Measurements from ENCODE around the gene CRLF1. TPM values are rescaled to one million over a fixed set of nuclear protein-coding genes. Genes with fewer than 3 reads are reported as not detected.

The CRLF1 gene
- total RNA-seq, 1 experiment from 2014 or later = not detected

DNA sequence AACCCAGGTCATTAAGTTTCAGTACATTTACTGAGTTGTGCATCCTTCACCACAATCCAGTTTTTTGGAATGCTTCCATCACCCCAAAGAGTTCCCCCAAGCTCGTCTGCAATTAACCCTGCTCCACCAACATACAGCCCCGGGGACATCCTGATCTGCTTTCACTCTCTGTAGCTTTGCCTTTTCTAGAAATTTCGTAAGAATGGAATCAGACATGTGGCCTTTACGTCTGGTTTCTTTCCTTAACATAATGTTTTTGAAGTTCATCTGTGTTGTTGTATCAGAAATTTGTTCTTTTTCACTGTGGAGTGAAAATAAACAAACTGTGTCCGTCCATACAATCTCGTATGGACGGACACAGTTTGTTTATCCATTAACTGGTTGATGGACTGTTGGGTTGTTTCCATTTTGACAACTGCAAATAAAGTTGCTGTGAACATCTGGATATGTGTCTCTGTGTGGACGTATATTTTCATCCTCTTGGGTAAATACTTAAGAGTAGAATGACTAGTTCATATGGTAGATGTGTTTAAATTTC, 33.2 kb upstream of the CRLF1 start:
- DNase-seq = no peak
- no peaks in the 10 kb centered on the region for H3K27me3 ChIP-seq (ENCODE audit: low read length)
- peaks cover 15% of the 10 kb centered on the region; the same call in 1 of the 2 replicates for H3K79me2 ChIP-seq (ENCODE audit: low read length)
- H2AFZ ChIP-seq (ENCODE audit: low read length) = no peak overlapping the region
- H3K4me3 ChIP-seq (ENCODE audit: low read length) = no peak overlapping the region
- H3K9me3 ChIP-seq (ENCODE audit: low read length) = no peaks in the 10 kb centered on the region
- no peak overlapping the region for H3K27ac ChIP-seq (ENCODE audit: low read length)
- H3K9me2 ChIP-seq (replicated peaks; ENCODE audit: insufficient read depth, low read length) = no peaks in the 10 kb centered on the region
- peaks cover 10% of the 10 kb centered on the region for H4K20me1 ChIP-seq (ENCODE audit: insufficient read depth, low read depth, low read length)
- peaks cover 16% of the 10 kb centered on the region for H3K4me1 ChIP-seq (ENCODE audit: low read length)
- H3K9ac ChIP-seq (ENCODE audit: low read length) = no peak overlapping the region
- H3K36me3 ChIP-seq (ENCODE audit: insufficient read depth, low read length) = no peaks in the 10 kb centered on the region
- H3K4me2 ChIP-seq (ENCODE audit: low read depth, low read length, poor library complexity, severe bottlenecking) = no peak overlapping the region

DNA sequence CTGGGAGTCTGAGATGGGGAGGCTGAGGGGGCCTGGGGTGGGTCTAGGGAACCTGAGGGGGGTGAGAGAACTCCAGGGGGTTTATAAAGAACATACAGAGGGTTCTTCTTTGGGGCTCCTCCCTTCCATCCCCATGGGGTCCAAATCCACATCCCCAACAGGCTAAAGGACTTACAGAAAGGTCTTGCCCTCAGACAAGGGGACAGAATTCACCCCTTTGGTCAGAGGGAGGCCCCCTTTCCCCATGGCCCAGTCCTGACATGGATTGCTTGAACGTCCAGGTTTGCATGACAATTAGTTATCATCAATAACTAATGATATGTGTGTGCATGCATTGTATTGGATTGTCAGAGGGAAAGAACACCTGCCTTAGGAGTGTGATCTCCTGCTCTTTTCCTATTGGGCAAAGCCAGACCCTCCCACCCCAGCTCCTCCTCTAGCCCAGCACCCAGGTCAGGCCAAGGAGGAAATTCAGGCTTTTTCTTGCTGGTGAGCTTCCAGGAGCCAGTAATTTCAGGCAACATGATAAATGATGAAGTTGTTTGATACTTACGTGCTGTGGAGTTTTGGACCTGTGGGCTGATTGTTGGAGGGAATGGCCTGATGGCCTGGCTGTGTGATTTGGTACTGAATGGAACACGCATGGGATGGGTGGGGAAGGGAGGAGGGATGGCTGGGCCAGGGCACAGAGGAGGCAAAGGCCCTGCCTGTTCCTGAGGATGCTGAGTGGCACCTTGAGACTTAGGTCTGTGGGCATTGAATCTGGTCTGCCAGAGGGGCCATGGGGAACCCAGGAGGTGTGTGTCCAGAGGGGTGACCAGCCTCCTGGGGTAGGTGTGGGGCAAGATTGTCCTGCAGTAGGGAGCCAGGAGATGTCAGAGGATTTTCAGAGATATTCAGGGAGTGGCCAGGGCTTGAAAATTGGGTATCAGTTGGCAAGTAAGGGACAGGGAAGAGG, 31.4 kb upstream of the CRLF1 start:
- peaks cover 15% of the 10 kb centered on the region; the same call in 1 of the 2 replicates for H3K79me2 ChIP-seq (ENCODE audit: low read length)
- no peak overlapping the region for H3K27ac ChIP-seq (ENCODE audit: low read length)
- peak overlapping the region; percentile 91 for H3K9ac ChIP-seq (ENCODE audit: low read length)
- no peak overlapping the region for H2AFZ ChIP-seq (ENCODE audit: low read length)
- peak overlapping the region; percentile 91 for H3K4me2 ChIP-seq (ENCODE audit: low read depth, low read length, poor library complexity, severe bottlenecking)
- H3K36me3 ChIP-seq (ENCODE audit: insufficient read depth, low read length) = no peaks in the 10 kb centered on the region
- no peaks in the 10 kb centered on the region for H3K9me3 ChIP-seq (ENCODE audit: low read length)
- peak; percentile 58 for DNase-seq
- H3K4me3 ChIP-seq (ENCODE audit: low read length) = peak overlapping the region; percentile 92
- H4K20me1 ChIP-seq (ENCODE audit: insufficient read depth, low read depth, low read length) = no peaks in the 10 kb centered on the region; the same call in 1 of the 2 replicates
- H3K9me2 ChIP-seq (replicated peaks; ENCODE audit: insufficient read depth, low read length) = no peaks in the 10 kb centered on the region
- H3K4me1 ChIP-seq (ENCODE audit: low read length) = peaks cover 16% of the 10 kb centered on the region
- no peaks in the 10 kb centered on the region for H3K27me3 ChIP-seq (ENCODE audit: low read length)

DNA sequence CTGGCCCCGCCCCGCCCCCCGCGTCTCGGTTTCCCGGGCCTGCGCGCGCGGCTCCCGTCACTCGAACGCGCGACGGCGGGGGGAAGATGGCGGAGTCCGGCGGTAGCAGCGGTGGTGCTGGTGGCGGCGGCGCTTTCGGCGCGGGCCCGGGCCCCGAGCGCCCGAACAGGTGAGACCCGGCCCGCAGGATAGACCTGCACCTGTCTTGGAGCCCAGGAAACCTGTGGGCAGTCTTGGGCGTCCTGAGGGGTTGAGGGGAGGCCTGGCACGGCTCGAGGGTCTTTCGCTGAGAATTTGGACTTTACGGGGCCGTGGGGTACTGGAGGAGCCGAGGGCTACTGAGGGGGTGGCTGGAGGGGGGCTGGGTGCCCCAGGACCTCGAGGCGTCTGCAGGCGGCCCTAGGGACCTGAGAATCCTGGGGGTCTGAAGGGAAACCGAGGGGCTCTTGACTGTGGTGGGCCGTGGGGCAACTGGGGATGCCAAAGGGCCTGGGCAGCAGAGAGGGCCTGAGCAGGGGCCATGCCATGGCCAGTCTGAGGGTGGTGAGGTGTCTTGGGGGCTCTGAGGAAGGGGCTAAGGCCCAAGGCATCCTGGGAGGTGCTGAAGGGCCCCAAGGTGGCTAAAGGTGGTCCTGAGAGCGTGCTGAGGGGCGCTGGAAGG, 30.5 kb upstream of the CRLF1 start, which contains the start of gene KLHL26:
KLHL26 (plus strand) TSS at position 60 of the 661 bp plus-strand sequence; CDS start at position 87, 27 bp downstream.
- Histone ChIP-seq H3K36me3 (ENCODE audit: insufficient read depth, low read length) (no peaks in the 10 kb centered on the region), H3K27ac (ENCODE audit: low read length) (no peak within 1 kb of the TSS), H3K9me2 (replicated peaks; ENCODE audit: insufficient read depth, low read length) (no peaks in the 10 kb centered on the region), H3K27me3 (ENCODE audit: low read length) (no peaks in the 10 kb centered on the region), H4K20me1 (ENCODE audit: insufficient read depth, low read depth, low read length) (no peaks in the 10 kb centered on the region; the same call in 1 of the 2 replicates), H3K4me1 (ENCODE audit: low read length) (peaks cover 16% of the 10 kb centered on the region), H3K4me3 (ENCODE audit: low read length) (peak within 1 kb of the TSS; percentile 92), H3K4me2 (ENCODE audit: low read depth, low read length, poor library complexity, severe bottlenecking) (peak within 1 kb of the TSS; percentile 91), H3K79me2 (ENCODE audit: low read length) (peaks cover 15% of the 10 kb centered on the region; the same call in 1 of the 2 replicates), H2AFZ (ENCODE audit: low read length) (peak within 1 kb of the TSS; percentile 85; the same call in 1 of the 2 replicates), H3K9me3 (ENCODE audit: low read length) (no peaks in the 10 kb centered on the region), H3K9ac (ENCODE audit: low read length) (peak within 1 kb of the TSS; percentile 91)
- DNase-seq = no peak

DNA sequence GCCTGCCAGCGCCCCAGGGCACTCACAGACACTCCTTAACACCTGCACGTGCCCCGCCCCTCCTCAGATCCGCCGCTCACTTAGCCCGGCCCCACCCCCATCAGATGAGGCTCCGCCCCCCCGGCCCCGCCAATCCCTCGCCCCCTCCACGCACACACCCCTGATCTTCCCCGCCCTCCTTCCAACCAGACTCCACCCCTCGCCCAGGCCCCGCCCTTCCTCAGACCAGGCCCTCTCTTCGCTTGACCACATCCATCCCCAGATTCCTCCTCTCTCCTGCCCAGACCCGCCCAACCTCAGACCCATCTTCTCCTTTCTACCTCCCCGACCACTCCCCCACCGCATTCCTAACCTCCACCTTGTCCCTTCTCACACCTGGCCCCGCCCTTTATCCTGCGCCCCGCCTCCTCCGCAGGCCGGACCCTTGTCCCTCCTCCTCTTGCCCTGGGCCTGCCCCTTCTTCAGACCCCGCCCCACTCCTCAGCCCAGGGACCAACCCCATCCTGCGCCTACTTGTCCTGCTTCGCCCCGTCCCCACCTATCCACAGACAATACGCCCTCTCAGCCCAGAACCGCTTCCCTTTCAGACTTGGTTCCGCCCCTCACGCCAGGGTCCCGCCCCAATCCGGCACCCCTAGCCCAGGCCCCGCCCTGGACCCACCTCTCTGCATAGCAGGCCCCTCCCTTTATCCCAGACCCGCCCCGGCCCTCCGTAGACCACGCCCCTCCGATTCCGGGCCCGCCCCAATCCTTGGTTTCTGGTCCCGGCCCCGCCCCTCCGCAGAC, 29.8 kb upstream of the CRLF1 start:
- H3K9me2 ChIP-seq (replicated peaks; ENCODE audit: insufficient read depth, low read length) = no peaks in the 10 kb centered on the region
- H3K36me3 ChIP-seq (ENCODE audit: insufficient read depth, low read length) = no peaks in the 10 kb centered on the region
- H3K4me2 ChIP-seq (ENCODE audit: low read depth, low read length, poor library complexity, severe bottlenecking) = peak overlapping the region; percentile 91
- peak overlapping the region; percentile 85; the same call in 1 of the 2 replicates for H2AFZ ChIP-seq (ENCODE audit: low read length)
- no peaks in the 10 kb centered on the region; the same call in 1 of the 2 replicates for H4K20me1 ChIP-seq (ENCODE audit: insufficient read depth, low read depth, low read length)
- peak; percentile 99 for DNase-seq
- peak overlapping the region; percentile 91 for H3K9ac ChIP-seq (ENCODE audit: low read length)
- H3K79me2 ChIP-seq (ENCODE audit: low read length) = peaks cover 15% of the 10 kb centered on the region; the same call in 1 of the 2 replicates
- H3K4me3 ChIP-seq (ENCODE audit: low read length) = peak overlapping the region; percentile 92
- H3K9me3 ChIP-seq (ENCODE audit: low read length) = no peaks in the 10 kb centered on the region
- no peaks in the 10 kb centered on the region for H3K27me3 ChIP-seq (ENCODE audit: low read length)
- no peak overlapping the region for H3K27ac ChIP-seq (ENCODE audit: low read length)
- H3K4me1 ChIP-seq (ENCODE audit: low read length) = peaks cover 16% of the 10 kb centered on the region

DNA sequence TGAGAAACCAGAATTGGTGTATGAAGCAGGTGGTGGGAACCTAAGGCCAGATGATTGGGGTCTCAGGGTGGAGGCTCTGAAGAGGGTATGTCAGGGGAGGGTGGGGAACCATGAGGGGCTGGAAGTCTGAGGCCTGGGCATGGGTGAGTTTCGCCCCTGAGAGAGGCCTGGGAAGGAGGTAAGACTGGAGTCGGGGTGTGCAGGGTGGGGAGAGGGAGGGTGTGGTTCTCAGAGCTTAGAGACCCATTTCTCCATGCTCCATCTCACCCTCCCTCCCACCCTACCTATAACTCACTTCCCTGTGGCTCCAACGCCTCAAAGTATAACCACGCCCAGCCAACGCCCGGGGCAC, 29.2 kb upstream of the CRLF1 start:
- no peaks in the 10 kb centered on the region for H3K27me3 ChIP-seq (ENCODE audit: low read length)
- H3K27ac ChIP-seq (ENCODE audit: low read length) = no peak overlapping the region
- H3K9ac ChIP-seq (ENCODE audit: low read length) = no peak overlapping the region
- H3K79me2 ChIP-seq (ENCODE audit: low read length) = peaks cover 15% of the 10 kb centered on the region; the same call in 1 of the 2 replicates
- H3K4me3 ChIP-seq (ENCODE audit: low read length) = no peak overlapping the region
- no peak for DNase-seq
- H3K4me2 ChIP-seq (ENCODE audit: low read depth, low read length, poor library complexity, severe bottlenecking) = no peak overlapping the region
- H3K9me3 ChIP-seq (ENCODE audit: low read length) = no peaks in the 10 kb centered on the region
- no peaks in the 10 kb centered on the region for H3K9me2 ChIP-seq (replicated peaks; ENCODE audit: insufficient read depth, low read length)
- H4K20me1 ChIP-seq (ENCODE audit: insufficient read depth, low read depth, low read length) = no peaks in the 10 kb centered on the region; the same call in 1 of the 2 replicates
- H2AFZ ChIP-seq (ENCODE audit: low read length) = no peak overlapping the region
- H3K36me3 ChIP-seq (ENCODE audit: insufficient read depth, low read length) = no peaks in the 10 kb centered on the region
- peaks cover 16% of the 10 kb centered on the region for H3K4me1 ChIP-seq (ENCODE audit: low read length)

DNA sequence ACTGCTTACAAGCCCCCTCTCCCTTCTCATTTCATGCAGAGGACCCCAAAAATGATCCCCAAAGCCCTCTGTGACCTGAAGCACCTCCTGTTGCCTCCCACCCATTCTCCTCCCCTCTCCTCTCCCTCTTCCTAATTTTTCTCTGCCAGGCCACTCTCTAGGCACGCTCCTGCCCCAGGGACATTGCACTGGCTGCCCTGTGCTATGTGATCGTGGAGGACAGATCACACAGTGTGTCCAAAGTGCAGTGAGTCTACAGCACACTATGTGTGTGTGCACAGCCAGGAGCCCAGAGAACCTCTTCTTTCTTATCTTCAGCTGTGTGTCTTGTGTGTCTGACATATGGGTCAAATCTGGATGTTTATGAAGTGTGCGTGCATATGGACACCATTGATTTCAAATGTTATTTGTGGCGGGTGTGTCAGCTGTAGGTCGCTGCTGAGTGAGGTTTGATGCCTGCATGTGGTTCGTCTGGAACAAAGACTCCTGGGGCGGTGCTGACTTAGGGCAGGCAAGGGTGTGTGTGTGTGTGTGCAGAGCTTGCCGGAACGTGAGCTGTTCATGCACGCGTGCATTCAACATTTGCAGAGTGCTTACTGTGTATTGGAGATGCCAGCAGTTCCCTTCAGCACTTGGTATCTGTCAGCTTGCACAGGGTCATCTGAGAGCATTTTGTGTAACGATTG, 28.2 kb upstream of the CRLF1 start:
- Histone ChIP-seq H3K27ac (ENCODE audit: low read length) (no peak overlapping the region), H4K20me1 (ENCODE audit: insufficient read depth, low read depth, low read length) (no peaks in the 10 kb centered on the region; the same call in 1 of the 2 replicates), H3K9me2 (replicated peaks; ENCODE audit: insufficient read depth, low read length) (no peaks in the 10 kb centered on the region), H3K36me3 (ENCODE audit: insufficient read depth, low read length) (no peaks in the 10 kb centered on the region), H3K4me3 (ENCODE audit: low read length) (no peak overlapping the region), H3K9ac (ENCODE audit: low read length) (no peak overlapping the region), H2AFZ (ENCODE audit: low read length) (no peak overlapping the region), H3K4me2 (ENCODE audit: low read depth, low read length, poor library complexity, severe bottlenecking) (no peak overlapping the region), H3K79me2 (ENCODE audit: low read length) (peaks cover 15% of the 10 kb centered on the region; the same call in 1 of the 2 replicates), H3K27me3 (ENCODE audit: low read length) (no peaks in the 10 kb centered on the region), H3K9me3 (ENCODE audit: low read length) (no peaks in the 10 kb centered on the region), H3K4me1 (ENCODE audit: low read length) (peaks cover 16% of the 10 kb centered on the region)
- no peak for DNase-seq

DNA sequence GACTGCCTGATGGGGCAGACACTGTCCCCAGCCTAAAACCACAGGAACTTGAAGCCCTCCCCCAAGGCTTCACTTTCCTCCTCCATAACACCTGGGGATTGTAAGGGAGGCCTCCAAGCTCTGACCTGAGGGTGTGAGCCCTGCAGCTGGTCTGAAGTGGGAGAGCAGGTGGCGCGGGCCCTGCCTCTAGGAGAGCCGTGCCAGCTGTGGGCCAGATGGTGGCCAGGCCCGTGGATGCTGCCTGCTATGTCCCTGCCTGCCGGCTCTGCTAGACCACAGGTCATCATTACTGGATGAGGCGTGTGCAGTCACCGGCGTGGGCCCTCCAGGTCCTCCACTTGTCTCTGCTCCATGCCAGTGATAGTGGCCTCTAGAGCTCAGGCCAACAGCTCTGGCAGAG, 26.7 kb upstream of the CRLF1 start:
- H3K79me2 ChIP-seq (ENCODE audit: low read length) = peaks cover 14% of the 10 kb centered on the region; the same call in 1 of the 2 replicates
- DNase-seq = no peak
- H3K36me3 ChIP-seq (ENCODE audit: insufficient read depth, low read length) = no peaks in the 10 kb centered on the region
- H2AFZ ChIP-seq (ENCODE audit: low read length) = no peak overlapping the region
- no peak overlapping the region for H3K4me2 ChIP-seq (ENCODE audit: low read depth, low read length, poor library complexity, severe bottlenecking)
- no peaks in the 10 kb centered on the region; the same call in 1 of the 2 replicates for H4K20me1 ChIP-seq (ENCODE audit: insufficient read depth, low read depth, low read length)
- no peaks in the 10 kb centered on the region for H3K27me3 ChIP-seq (ENCODE audit: low read length)
- peaks cover 16% of the 10 kb centered on the region for H3K4me1 ChIP-seq (ENCODE audit: low read length)
- no peak overlapping the region for H3K27ac ChIP-seq (ENCODE audit: low read length)
- H3K9ac ChIP-seq (ENCODE audit: low read length) = no peak overlapping the region
- H3K9me3 ChIP-seq (ENCODE audit: low read length) = no peaks in the 10 kb centered on the region
- no peak overlapping the region for H3K4me3 ChIP-seq (ENCODE audit: low read length)
- H3K9me2 ChIP-seq (replicated peaks; ENCODE audit: insufficient read depth, low read length) = no peaks in the 10 kb centered on the region

Measured in Karpas-422 (cell line).